NCI-H2227 treated with DMSO at 0.1 percent for 48 hours (cell line): ENCODE measurements around the gene SPATA3.
"Not testable (repeated sequence)": the region's sequence is repeated elsewhere in the genome, so short reads cannot be mapped to it uniquely, and the experiment has no call there.

Experiments
- DNase-seq: peaks from one replicate; lab custom pipeline; 2025; lab: John Stamatoyannopoulos, UW

The SPATA3 gene

DNA sequence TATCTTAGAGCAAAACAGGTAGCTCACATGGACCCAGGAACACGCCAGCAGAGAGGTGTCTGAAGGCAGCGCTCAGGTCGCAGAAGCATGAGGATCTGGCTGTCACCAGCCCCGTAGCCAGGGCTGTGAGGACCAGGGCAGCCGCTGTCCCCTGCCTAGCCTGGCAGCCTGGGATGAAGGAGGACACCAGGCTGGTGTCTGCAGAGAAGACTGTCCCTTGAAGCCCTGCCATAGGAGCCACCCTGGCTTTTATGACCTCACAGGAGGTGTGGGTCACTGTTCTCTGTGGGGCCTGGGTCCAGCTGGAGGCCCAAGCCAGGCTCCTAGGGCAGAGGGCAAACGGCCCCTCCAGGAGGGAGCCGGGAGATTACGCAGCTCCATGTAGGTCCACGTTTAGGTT lies at the start of gene SPATA3:
TSS of gene SPATA3 (plus strand) at position 301 of the 400 bp plus-strand sequence. CDS start 113 bp downstream, outside the sequence.
- no peak for DNase-seq

DNA sequence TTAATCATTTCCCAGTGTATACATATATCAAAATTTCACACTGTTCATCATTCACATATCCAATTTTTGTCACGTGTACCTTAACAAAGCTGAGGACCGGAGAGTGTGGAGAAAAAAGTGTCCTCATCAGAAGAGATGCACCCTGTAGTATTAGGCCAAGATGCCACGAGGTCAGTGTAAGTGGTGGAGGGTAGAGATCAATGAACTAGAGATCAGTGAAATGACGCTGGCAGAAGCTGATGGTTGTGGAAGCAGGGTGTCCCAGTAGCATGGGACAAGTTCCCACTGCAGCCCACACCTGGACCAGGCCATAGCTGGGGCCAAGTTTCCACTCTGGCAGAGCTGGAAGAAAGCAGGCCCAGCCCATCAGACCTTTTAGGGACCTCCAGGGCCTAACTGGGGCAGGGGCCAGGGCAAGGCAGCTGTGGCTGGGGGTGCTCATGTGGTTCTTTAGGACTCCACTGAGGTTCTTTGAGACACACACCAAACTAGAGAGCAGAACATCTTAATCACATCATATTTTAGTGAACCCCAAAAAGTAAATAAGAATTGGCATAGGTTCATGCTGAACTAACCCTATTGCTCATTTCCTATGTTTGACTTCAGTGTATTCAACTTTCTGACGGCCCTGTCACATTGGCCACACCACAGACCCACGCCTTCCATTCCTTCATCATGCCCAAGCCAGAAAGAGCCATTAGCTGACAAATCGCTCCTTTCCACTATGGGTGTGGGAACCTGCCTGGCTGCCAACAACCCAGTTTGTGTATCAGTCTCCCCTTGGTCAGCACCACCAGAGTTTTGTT lies 49.3 kb upstream of the SPATA3 start:
- DNase-seq, result no peak

DNA sequence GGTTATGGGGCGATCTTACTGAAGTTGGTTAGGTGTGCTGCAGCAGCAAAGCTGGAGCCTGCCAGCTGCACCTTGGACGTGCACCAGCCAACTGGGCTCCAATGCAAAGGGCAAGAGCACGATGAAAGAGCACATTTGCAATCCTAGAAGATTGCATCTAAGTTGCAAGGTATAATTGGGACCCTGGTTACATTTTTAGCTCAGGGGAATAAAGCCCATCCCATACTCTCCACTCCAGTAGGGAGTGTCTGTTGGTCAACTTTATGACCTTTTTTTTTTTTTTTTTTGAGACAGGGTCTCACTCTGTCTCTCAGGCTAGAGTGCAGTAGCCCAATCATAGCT lies 48.7 kb upstream of the SPATA3 start:
- no peak for DNase-seq

DNA sequence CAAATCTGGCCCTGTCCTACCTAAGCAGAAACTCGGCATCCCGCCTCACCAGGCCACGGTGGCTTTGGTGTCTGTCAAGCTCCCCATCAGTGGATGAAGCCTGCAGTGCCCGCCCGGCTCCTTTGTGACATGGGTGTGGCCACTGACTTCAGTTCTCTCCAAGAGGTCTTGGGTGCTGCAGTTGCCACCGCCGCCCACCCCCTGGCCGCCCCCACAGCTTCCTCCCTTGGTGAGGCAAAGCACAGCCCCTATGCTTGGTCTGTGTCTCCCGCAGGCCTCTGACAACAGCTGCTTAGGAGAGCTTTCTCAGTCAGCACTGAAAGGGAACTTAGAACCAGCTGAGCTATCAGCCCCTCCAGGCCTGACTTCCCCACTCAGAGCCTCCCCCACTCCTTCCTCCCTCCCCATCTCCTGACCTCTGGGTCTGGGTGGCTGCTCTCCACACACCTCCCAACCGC lies 48.0 kb upstream of the SPATA3 start:
- no peak for DNase-seq

DNA sequence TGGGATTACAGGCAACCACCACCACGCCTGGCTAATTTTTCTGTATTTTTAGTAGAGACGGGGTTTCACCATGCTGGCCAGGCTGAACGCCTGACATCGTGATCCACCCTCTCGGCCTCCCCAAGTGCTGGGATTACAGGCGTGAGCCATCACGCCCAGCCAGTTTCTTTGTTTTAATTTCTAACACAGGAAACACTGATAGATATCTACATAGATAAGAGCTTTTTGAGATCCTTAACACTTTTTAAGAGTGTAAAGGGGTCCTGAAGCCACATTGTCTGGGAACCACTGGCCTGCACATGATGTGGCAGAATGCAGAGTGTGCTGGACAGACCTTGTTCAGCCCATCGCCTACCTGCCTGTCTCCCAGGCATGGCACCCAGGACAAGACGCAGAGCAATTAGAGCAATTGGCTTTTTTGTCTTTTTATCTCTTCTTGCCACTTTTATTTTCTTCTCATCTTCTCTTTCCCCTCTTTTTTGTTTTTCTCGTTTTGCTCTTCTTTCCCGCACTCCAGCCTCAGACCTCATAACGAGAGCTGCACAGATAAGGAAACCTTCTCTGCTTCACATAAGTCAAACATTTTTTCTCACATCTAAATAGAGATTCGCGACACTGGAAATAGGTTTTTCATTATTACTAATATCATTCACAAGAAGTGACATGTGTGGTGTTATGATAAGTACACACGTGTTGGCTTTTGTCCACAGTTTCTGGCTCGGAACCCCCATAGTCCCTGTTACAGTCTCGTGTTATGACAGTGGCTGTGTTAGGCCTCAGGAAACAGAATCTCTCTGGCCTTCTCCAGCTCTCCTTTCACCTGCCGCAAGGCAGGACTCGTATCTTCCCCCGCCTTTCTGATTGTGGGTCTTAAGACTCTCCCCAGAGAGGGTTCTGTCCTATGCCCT lies 45.7 kb upstream of the SPATA3 start:
- DNase-seq, result no peak

DNA sequence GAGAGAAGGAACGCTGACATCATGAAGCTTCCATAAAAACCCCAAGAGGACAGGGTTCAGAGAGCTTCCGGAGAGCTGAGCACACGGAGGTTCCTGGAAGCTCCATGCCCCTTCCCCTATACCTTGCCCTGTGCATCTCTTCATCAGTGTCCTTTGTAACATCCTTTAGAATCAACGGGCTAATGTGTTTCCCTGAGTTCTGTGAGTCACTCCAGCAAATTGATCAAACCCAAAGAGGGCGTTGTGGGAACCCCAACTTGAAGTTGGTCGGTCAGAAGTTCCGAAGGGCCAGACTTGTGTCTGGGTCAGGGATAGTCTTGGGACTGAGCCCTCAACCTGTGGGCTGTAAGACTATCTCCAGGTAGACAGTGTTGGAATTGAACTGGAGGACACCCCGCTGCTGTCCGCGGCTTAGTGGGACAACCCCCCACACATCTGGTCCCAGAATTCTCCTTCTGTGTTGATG lies 45.0 kb upstream of the SPATA3 start:
- no peak for DNase-seq

DNA sequence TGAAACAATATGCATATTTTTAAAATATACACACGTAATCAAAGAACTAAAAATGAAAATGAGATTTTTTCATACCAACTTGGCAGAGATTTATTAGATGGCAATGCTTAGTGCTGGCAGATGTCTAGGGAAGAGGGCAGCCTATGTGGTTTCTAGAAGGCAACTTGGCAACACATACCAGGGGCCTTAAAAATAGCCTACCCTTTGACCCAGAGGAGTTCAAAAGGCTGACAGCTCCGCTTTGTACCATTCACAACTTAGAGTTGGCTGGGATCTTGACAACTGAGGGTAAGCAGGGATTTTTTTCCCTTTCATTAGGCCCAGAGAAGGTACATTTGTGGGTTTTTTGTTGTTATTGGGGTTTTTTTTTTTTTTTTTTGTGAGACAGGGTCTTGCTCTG lies 44.5 kb upstream of the SPATA3 start:
- no peak for DNase-seq

DNA sequence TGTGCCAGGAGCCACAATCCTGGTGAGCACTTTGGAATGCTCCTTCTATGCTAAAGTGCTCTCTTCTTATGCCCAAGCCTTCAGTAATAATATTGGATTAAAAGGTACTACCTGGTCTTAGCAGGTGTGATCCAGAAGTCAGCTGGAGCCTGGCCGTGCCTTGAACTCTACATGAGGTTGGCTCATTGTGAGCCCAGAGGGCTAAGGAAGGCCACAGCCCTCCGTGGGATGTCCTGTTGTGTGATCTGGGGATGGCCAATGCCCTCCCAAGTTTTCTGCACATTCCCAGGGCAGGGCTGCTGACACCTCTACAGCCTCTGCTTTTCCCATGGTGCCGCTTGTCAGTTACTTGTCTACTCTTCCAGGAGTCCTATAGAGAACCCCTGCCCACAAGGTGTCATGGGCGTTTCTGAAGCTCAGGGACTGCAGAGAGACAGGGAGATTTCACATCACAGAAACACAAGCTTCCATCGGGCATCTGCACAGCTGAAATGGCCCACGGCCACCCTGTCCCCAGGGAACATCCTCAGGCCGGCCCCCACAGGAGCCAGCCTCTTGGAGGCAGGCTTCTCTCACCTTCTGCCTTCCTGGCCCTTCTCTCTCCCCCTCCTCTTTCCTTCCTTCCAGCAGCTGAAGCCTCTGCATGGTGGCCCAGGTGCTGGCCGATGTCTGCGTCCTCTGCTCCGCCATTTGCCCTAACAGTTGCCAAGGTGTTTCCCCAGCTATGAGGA lies 43.5 kb upstream of the SPATA3 start:
- DNase-seq, result no peak

DNA sequence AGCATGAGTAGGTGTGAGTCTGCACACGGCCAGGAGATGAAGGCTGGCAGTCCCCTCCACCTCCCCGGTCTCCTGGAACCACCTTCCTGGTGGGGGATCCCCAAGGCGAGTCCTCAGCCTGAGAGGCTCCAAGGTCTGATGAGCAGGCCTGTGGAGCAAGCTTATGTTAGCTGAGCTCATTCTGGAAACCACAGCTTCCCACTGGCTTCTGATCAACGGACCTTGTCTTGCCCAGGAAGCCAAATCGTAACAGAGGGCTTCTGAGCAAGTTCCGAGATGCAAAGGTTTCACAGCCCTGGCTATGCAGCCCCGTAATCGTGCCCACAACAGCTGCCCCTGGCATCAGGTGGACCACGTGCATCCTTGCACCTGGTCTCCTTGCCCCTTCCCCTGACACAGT lies 42.1 kb upstream of the SPATA3 start:
- no peak for DNase-seq

DNA sequence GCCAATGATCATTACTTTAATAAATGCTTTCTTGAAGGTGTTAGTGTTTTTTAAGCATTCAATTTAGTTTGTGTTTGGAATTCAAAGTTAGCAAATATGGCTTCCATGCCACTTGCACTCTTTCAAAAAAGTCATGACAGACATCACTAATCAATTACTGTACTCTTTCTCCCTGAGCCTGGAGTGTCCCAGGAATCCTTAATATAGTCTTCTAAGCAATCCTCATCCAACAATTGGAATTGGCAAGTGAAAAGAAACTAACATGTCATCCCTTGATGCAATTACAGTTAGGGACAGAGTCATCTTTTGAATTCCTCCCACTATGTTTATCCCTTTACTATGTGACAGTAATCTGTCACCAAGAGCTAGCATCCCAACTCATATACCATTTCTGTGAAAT lies 41.2 kb upstream of the SPATA3 start:
- no peak for DNase-seq

DNA sequence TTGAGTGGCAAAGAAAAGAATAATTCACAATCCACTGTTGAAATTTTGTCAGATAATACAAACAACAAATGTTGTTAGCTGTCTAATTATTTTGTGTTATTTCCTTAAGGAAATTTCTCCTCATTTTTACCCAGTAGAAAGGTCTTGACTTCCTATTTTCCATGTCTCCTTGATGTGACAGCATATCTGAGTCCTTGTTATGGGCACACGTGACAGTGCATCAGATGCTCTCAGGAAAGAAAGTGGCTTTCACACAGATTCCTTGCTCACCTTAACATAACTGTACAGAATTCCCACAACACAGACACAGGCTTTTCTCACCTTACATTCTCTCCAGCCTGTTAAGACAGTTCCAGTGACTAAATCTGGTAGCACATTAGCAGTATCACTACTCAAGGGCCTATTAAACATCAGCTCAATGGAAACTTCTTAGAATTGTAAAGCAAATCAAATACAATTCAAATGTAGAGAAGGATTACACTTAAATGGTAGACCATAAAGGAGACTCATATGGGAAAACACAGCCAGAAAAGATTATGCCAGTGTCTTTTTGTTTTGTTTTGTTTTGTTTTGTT lies 40.7 kb upstream of the SPATA3 start:
- DNase-seq, result no peak

DNA sequence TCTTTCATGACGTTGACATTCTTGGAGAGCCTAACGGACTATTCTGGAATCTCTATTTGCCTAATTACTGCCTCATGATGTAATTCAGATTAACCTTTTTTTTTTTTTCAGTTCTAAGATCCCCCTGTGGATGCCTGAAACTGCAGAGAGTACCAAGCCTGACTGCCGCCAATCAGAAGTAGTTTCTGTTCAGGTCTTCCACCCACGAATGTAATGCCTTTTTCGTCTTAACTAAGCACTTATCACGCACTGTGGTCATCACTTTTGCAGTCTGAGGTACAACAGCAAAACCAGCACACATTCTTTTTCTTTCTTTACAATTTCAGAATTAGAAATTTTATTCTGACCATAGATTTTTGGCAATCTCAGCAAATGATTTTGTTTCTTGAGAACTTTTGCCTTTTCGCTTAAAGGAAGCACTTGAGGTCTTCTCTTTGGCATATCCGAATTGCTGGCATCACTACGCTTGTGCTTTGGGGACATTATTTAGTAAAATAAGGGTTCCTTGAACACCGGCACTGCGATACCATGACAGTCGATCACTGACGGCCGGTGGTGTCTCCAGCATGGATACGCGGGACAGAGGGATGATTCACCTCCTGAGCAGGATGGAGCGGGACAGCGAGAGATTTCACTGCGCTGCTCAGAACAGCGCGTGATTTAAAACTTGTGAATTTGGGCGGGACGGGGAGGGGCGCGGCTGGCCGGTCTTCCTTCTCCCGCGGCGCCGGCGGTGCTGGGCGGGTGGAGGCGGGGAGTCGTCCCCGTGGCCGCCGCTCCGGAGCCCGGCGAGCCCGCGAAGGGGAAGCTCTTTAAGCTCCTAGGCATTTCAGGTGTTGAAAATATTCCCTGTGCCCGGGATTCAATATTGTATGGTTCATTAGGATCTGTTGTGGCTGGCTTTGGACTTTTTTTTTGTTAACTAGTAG lies 38.8 kb upstream of the SPATA3 start:
- peak; percentile 28 for DNase-seq

DNA sequence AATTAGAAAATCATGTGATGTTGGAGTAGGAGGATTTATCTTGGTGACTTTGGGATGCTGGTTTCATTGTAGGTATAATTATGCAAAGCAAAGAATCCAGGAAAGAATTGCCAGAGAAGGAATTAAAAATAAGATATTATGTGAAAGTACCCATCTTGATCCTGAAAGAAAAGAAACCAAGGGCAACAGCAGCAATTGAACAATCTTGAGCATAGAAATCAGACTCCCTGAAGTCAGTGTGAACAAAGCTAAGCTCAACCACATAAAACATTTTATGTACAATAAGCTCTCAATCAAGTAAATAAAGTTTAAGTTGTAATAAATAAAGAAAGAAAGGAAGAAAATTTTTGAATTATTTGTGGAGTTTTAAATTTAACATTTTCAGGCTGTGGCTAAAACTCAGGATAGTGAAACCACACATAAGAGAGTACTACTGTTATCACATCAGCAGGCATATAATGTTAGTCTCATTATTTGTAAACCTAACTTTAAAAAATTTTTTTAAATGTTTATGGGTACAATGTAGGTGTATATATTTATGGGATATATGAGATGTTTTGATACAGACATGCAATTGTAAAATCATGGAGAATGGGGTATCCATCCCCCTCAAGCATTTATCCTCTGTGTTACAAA lies 38.0 kb upstream of the SPATA3 start:
- DNase-seq, result peak; percentile 24

DNA sequence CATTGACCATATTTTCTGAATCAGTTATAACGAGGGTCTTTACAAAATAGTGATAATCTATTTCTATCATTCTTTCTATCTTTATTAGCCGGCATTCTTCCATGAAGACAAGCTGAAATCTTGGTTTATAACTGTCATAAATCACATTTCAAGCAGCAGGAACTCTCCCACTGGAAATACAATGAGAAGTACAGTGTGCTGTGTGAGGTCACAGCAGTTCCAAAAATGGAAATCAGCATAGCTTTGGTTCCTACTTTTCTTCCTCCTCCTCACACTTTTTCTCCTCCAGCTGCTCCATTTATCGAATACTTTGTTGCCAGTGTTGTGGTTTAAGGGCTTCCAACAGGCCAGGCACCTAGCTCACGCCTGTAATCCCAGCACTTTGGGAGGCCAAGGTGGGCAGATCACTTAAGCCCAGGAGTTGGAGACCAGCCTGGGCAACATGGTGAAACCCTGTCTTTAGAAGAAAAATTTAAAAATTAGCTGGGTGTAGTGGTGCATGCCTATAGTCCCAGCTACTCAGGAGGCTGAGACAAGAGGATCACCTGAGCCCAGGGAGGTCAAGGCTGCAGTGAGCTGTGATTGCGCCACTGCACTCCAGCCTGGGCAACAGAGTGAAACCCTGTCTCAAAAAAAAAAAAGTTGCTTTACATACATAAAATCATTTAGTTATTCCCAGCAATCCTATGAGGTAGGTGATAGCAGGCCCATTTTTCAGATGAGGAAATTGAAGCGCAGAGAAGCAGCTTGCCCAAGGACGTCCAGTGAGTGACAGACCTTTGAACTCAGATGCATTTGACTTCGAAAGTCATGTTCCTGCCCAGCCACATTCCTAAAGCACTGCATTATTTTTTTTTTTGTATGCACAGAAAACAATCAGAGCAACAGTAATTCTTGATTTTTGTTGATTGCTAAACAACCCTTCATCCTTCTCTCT lies 36.8 kb upstream of the SPATA3 start:
- DNase-seq, result no peak

DNA sequence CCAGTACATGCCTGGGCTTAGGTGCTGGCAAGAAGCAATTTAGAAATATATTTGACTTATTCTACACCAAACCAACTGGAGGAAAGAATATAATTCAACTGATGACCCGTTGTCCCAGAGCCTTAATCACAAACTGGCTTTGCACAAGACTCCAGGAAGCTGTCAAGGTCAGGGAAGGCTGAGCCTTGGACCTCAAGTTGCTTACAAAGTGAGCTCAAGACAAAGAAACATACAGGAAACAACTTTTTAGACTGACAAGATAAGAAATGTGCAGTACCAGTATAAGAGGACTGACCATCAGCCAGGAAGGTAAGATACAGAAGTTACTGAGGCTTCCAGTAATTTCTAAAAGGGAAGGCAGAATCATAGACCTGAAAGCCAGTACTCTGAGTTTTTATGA lies 35.9 kb upstream of the SPATA3 start:
- no peak for DNase-seq

DNA sequence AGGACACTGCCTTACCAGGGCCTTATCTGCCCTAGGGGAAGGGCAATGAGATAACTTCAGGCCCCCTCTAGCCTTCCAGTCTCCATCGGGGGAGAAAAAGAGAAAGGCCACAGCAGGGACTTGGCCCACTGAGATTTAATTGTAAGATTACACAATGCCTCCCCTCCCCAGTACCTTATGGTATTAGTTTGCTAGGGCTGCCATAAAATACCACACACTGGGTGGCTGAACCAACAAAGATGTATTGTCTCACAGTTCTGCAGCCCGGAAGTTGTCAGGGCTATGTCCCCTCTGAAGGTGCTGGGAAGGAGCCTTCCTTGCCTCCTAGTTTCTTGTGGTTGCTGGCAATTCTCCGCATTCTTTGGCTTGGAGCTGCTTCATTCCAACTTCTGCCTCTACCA lies 34.8 kb upstream of the SPATA3 start:
- DNase-seq, result no peak

DNA sequence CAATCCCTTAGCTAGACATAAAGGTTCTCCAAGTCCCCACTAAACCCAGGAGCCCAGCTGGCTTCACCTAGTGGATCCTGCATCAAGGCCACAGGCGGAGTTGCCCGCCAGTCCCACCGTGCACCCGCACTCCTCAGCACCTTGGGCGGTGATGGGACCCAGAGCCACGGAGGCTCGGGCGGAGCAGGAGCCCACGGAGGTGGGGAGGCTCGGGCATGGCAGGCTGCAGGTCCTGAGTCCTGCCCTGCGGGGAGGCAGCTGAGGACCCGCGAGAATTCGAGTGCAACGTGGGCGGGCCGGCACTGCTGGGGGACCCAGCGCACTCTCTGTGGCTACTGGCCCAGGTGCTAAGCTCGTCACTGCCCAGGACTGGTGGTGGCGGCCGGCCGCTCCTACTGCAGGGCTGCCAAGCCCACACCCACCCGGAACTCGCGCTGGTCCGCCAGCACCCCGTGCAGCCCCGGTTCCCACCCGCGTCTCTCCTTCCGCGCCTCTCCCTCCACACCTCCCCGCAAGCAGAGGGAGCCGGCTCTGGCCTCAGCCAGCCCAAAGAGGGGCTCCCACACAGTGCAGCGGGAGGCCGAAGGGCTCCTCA lies 31.7 kb upstream of the SPATA3 start:
- no peak for DNase-seq

DNA sequence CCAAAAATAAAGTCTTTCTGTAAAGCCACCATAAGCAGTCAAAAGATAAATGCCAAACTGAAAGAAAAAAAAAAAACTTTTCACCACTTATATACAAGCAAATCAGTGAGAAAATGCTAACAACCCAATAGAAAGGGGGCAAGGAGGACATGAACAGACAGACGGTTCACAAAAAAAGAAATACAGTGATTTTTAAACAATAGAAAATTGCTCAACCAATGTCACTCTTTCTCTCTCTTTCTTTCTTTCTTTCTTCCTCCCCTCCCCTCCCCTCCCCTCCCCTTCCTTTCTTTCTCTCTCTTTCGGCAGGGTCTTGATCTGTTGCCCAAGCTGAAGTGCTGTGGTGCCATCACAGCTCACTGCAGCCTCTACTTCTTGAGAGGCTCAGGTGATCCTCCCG lies 28.8 kb upstream of the SPATA3 start:
- DNase-seq, result no peak

DNA sequence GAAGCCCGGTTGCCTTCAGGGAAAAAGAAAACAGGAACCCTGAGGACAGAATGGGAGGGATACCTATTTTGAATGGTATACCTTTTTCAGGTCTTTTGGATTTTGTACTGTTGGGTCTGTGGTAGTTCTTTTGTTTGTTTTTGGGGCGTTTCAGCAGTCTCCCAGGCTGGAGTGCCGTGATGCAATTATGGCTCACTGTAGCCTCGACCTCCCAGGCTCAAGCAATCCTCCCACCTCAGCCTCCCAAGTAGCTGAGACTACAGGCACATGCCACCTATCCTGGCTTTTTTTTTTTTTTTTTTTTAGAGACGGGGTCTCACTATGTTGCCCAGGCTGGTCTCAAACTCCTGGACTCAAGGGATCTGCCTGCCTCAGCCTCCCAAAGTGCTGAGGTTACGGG lies 27.6 kb upstream of the SPATA3 start:
- not testable (repeated sequence) for DNase-seq
